ENCODE data around the gene MCTP1.

DNA sequence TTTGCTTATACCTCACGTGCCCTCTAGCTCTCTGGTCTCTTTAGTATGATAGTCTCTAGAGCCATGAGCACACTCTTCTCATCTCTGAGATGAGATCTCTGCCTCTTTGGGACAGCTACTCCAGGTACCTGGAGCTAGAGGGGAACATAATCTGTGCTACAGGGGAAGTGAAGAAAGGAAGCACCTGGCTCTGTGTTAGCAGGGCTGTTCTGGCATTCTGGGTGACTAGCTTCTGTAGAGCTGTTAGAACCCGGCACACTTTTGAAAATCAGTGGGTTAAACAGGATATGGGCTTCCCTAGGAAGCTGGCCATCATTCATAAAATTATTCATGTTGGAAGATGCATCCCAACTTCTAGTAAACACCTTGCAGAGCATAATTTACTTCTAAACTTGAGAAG is 224.8 kb downstream of the MCTP1 start:
- no peak for TF ChIP-seq ELF4 (IDR thresholded peaks at IDR 0.05)
- TF ChIP-seq BHLHE40 (IDR thresholded peaks at IDR 0.05; ENCODE audit: borderline replicate concordance) = no peak
- TF ChIP-seq CTBP1 (IDR thresholded peaks at IDR 0.05; ENCODE audit: borderline replicate concordance) = no peak
